ENCODE results near the gene DHRSX.

DHRSX gene

DNA sequence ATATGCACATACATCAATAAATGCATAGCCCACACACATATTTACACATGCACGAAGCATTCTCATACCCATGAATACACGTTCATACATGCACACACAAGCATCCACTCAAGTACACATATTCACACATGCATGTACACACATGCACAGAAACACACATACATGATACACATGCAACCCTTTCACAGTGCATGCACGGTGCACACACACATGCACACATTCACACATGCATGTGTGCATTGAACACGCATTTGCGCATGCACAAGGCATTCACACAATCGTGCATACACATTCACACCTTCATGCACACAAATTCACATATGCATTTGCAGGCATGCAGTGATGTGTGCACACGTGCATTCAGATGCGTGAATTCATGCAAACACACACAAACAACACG, 324.5 kb downstream of the DHRSX start:
- no peak for ATAC-seq (ENCODE audit: low read depth)
- Histone ChIP-seq H3K9me3 (ENCODE audit: severe bottlenecking) (peaks cover 11% of the 10 kb centered on the region), H3K36me3 (ENCODE audit: low read depth) (no peaks in the 10 kb centered on the region), H3K27me3 (ENCODE audit: insufficient read depth, poor library complexity, severe bottlenecking) (no peaks in the 10 kb centered on the region), H3K4me1 (ENCODE audit: insufficient read depth, poor library complexity, severe bottlenecking) (no peaks in the 10 kb centered on the region), H3K27ac (ENCODE audit: poor library complexity, severe bottlenecking) (no peak overlapping the region), H3K4me3 (ENCODE audit: severe bottlenecking) (no peak overlapping the region)
- no peak for DNase-seq (ENCODE audit: low spot score)
- TF ChIP-seq, protein P1, sequence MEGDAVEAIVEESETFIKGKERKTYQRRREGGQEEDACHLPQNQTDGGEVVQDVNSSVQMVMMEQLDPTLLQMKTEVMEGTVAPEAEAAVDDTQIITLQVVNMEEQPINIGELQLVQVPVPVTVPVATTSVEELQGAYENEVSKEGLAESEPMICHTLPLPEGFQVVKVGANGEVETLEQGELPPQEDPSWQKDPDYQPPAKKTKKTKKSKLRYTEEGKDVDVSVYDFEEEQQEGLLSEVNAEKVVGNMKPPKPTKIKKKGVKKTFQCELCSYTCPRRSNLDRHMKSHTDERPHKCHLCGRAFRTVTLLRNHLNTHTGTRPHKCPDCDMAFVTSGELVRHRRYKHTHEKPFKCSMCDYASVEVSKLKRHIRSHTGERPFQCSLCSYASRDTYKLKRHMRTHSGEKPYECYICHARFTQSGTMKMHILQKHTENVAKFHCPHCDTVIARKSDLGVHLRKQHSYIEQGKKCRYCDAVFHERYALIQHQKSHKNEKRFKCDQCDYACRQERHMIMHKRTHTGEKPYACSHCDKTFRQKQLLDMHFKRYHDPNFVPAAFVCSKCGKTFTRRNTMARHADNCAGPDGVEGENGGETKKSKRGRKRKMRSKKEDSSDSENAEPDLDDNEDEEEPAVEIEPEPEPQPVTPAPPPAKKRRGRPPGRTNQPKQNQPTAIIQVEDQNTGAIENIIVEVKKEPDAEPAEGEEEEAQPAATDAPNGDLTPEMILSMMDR (IDR thresholded peaks at IDR 0.05; ENCODE audit: poor library complexity, severe bottlenecking), result no peak

GRCh38 chrX:2172359-2172758, 328.4 kb downstream of the DHRSX start:
- H3K4me3 ChIP-seq (ENCODE audit: severe bottlenecking), result no peak overlapping the region
- H3K27me3 ChIP-seq (ENCODE audit: insufficient read depth, poor library complexity, severe bottlenecking), result no peaks in the 10 kb centered on the region
- TF ChIP-seq, protein P1 (IDR thresholded peaks at IDR 0.05; ENCODE audit: poor library complexity, severe bottlenecking), result no peak
- H3K9me3 ChIP-seq (ENCODE audit: severe bottlenecking), result peaks cover 6% of the 10 kb centered on the region
- H3K27ac ChIP-seq (ENCODE audit: poor library complexity, severe bottlenecking), result no peak overlapping the region
- no peak for ATAC-seq (ENCODE audit: low read depth)
- DNase-seq (ENCODE audit: low spot score), result no peak
- H3K4me1 ChIP-seq (ENCODE audit: insufficient read depth, poor library complexity, severe bottlenecking), result no peaks in the 10 kb centered on the region
- H3K36me3 ChIP-seq (ENCODE audit: low read depth), result no peaks in the 10 kb centered on the region

Measured in RWPE2 (cell line).